ENCODE data around the gene VAV3. TPM values are rescaled to one million over a fixed set of nuclear protein-coding genes. Genes with fewer than 3 reads are reported as not detected.

Gene VAV3
- total RNA-seq, 4 donors from 2014 or later = 44.1 to 123 (median 111) TPM

- intact Hi-C loops (cut with DNase I; ENCODE audit: low total_unique reads) (no loop called here), in situ Hi-C loops (cut with MboI; ENCODE audit: low pct_ligation_motif_present in 1 of 4, low pct_unique_long_range_greater_than_20kb in 1 of 4, low sequenced_read_pairs in 3 of 4) (loop anchor here in 2 of 4 donors (10.0 to 25.0 kb wide), 2 partner anchors 211 to 252 kb away; no protein-coding TSS in a partner anchor)
- WGBS, 2 donors (ENCODE audit: low coverage in 1 of 2) = 36 to 47% methylated on average over 2 of the region's 2 CpGs
- no peaks in the 10 kb centered on the region for H3K27me3 ChIP-seq
- H3K9me3 ChIP-seq = no peaks in the 10 kb centered on the region
- H3K36me3 ChIP-seq = no peaks in the 10 kb centered on the region
- no peaks in the 10 kb centered on the region for H3K4me1 ChIP-seq
- DNase-seq = no peak
- TF ChIP-seq EP300 (IDR thresholded peaks at IDR 0.05; ENCODE audit: low read depth) (no peak), CTCF (IDR thresholded peaks at IDR 0.05) (no peak), POLR2AphosphoS5 (IDR thresholded peaks at IDR 0.05) (no peak), POLR2A (IDR thresholded peaks at IDR 0.05) (no peak)
- H3K4me3 ChIP-seq = no peak overlapping the region
- no peak overlapping the region for H3K27ac ChIP-seq
Measured at GRCh38 chr1:107526524-107527198, 438.3 kb downstream of the VAV3 start.

GRCh38 chr1:107525961-107526360 is 439.0 kb downstream of the VAV3 start:
- H3K27ac ChIP-seq = no peak overlapping the region
- no peaks in the 10 kb centered on the region for H3K27me3 ChIP-seq
- WGBS, 2 donors (ENCODE audit: low coverage in 1 of 2) = 93 to 100% methylated on average over 2 of the region's 2 CpGs
- intact Hi-C loops (cut with DNase I; ENCODE audit: low total_unique reads) = no loop called here
- H3K4me3 ChIP-seq = no peak overlapping the region
- no peak for DNase-seq
- no peaks in the 10 kb centered on the region for H3K36me3 ChIP-seq
- TF ChIP-seq POLR2A (IDR thresholded peaks at IDR 0.05) (no peak), CTCF (IDR thresholded peaks at IDR 0.05) (no peak), POLR2AphosphoS5 (IDR thresholded peaks at IDR 0.05) (no peak), EP300 (IDR thresholded peaks at IDR 0.05; ENCODE audit: low read depth) (no peak)
- no peaks in the 10 kb centered on the region for H3K4me1 ChIP-seq
- H3K9me3 ChIP-seq = no peaks in the 10 kb centered on the region
- in situ Hi-C loops (cut with MboI; ENCODE audit: low pct_ligation_motif_present in 1 of 4, low pct_unique_long_range_greater_than_20kb in 1 of 4, low sequenced_read_pairs in 3 of 4) = loop anchor here in 2 of 4 donors (10.0 to 25.0 kb wide), 2 partner anchors 211 to 251 kb away; no protein-coding TSS in a partner anchor

- no peaks in the 10 kb centered on the region for H3K9me3 ChIP-seq
- WGBS, 2 donors (ENCODE audit: low coverage in 1 of 2) = 92 to 100% methylated on average over 1 of the region's 1 CpG
- no peak overlapping the region for H3K27ac ChIP-seq
- TF ChIP-seq POLR2A (IDR thresholded peaks at IDR 0.05) (no peak), EP300 (IDR thresholded peaks at IDR 0.05; ENCODE audit: low read depth) (no peak), CTCF (IDR thresholded peaks at IDR 0.05) (no peak), POLR2AphosphoS5 (IDR thresholded peaks at IDR 0.05) (no peak)
- intact Hi-C loops (cut with DNase I; ENCODE audit: low total_unique reads) = no loop called here
- no peaks in the 10 kb centered on the region for H3K4me1 ChIP-seq
- no peaks in the 10 kb centered on the region for H3K36me3 ChIP-seq
- no peak overlapping the region for H3K4me3 ChIP-seq
- DNase-seq = no peak
- H3K27me3 ChIP-seq = no peaks in the 10 kb centered on the region
- in situ Hi-C loops (cut with MboI; ENCODE audit: low pct_ligation_motif_present in 1 of 4, low pct_unique_long_range_greater_than_20kb in 1 of 4, low sequenced_read_pairs in 3 of 4) = loop anchor here in 2 of 4 donors (10.0 to 25.0 kb wide), 2 partner anchors 212 to 250 kb away; no protein-coding TSS in a partner anchor
Measured at GRCh38 chr1:107525145-107525544, 439.8 kb downstream of the VAV3 start.

GRCh38 chr1:107524301-107524700 is 440.7 kb downstream of the VAV3 start:
- no peak overlapping the region for H3K27ac ChIP-seq
- no peak for TF ChIP-seq EP300 (IDR thresholded peaks at IDR 0.05; ENCODE audit: low read depth)
- TF ChIP-seq POLR2AphosphoS5 (IDR thresholded peaks at IDR 0.05) = no peak
- intact Hi-C loops (cut with DNase I; ENCODE audit: low total_unique reads) = no loop called here
- WGBS, 2 donors (ENCODE audit: low coverage in 1 of 2) = 88% methylated on average over 2 of the region's 2 CpGs; no CpG with 5 or more reads in 1 of the 2 donors
- DNase-seq = no peak
- H3K36me3 ChIP-seq = no peaks in the 10 kb centered on the region
- H3K9me3 ChIP-seq = no peaks in the 10 kb centered on the region
- no peaks in the 10 kb centered on the region for H3K27me3 ChIP-seq
- in situ Hi-C loops (cut with MboI; ENCODE audit: low pct_ligation_motif_present in 1 of 4, low pct_unique_long_range_greater_than_20kb in 1 of 4, low sequenced_read_pairs in 3 of 4) = loop anchor here in 1 of 4 donors (10.0 kb wide), 1 partner anchor 250 kb away; no protein-coding TSS in a partner anchor
- H3K4me3 ChIP-seq = no peak overlapping the region
- H3K4me1 ChIP-seq = no peaks in the 10 kb centered on the region

All from transverse colon (tissue), 4 donors.